ENCODE measurements around the gene TOB1.
"Not testable (repeated sequence)": the region's sequence is repeated elsewhere in the genome, so short reads cannot be mapped to it uniquely, and the experiment has no call there.

The TOB1 gene

GRCh38 chr17:50867363-50868139 lies 1.4 kb upstream of the TOB1 start:
- peak; percentile 97 for DNase-seq

- DNase-seq = peak; percentile 74
Measured at GRCh38 chr17:50866950-50867362, 802 bp upstream of the TOB1 start.

- DNase-seq = no peak
Measured at GRCh38 chr17:50865868-50866260, 290 bp downstream of the TOB1 start.

- DNase-seq = peak; percentile 27
Measured at GRCh38 chr17:50865060-50865867, 890 bp downstream of the TOB1 start.

GRCh38 chr17:50864747-50865059 lies 1.5 kb downstream of the TOB1 start:
- DNase-seq = no peak

DNA sequence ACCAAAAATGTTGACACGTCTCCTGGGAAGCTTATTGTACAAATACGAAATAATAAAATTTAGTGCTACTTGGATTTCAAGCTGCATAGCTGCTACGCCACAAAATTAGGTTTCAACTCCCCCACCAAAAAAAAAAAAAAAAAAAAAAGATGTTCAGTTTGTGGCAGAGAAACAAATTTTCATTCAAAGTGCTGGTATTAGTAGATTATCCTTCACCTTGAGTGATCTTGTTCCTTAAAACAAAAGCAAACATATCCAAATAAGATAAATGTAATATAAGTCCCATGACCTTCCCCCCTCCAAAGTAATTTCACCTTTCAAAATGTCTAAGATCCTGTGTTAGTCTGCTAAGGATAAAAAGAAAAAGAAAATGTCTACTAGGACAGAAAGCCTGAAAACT lies 2.2 kb downstream of the TOB1 start:
- no peak for DNase-seq

DNA sequence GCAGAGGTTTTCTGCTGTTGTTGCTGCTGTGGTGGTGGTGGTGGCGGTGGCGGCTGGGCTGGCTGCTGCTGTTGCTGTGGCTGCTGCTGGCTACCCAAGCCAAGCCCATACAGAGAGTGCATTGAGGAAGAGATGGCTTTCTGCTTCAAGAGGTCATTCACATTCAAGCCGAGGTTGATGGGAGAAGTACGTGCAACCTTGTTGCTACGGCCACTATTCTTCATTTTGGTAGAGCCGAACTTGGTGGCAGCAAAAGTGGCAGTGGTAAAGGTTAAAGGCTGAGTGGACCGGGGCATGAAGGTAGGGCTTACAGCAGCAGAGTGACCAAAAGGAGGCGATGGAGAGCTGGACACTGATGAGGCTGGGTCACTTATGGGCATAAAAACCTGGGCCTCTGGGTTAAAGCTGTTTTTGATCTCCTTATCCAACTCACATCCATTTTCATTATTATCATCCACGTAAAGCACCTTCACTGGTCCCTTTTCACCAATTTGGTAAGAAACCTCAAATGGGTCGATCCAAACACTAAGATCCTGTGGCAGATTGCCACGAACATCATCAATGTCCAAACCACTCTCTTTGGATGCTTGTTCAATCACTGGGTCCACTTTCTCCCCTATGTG lies 2.8 kb downstream of the TOB1 start:
- no peak for DNase-seq

DNA sequence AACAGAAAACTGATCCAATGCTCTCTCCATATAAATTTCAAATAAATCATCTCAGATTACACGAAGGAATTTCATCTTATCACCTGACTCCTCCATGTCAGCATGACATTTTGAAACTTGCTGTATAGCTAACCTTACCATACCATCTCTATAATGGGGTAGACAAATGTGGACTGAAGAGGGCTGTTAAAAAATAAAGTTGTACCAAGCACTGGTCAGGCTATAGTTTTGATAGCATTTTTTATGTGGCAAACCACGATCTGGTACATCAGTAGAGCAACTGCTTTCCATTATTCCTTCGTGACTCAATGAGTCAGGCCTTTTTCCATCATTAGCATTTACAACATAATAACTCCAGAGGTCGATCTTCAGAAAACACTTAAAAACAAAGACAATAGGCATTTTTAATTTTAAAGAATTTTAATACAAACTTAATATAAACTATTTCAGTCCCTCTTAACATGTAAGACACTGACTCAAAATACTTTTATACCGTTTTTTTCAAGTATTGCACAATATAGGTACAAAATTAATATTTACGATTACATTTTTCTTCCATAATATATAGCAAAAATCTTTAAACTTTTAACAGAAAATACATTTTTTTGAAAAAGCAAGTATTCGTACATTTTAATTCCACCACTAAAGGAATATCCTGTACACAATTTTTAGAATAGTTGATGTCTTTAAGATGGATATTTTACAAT lies 4.2 kb downstream of the TOB1 start:
- no peak for DNase-seq

GRCh38 chr17:50861334-50861676 lies 4.8 kb downstream of the TOB1 start:
- no peak for DNase-seq

- not testable (repeated sequence) for DNase-seq
Measured at GRCh38 chr17:50859727-50860126, 6.4 kb downstream of the TOB1 start.

GRCh38 chr17:50858486-50859225 lies 7.5 kb downstream of the TOB1 start:
- no peak for DNase-seq

GRCh38 chr17:50856431-50856830 lies 9.7 kb downstream of the TOB1 start:
- no peak for DNase-seq

DNA sequence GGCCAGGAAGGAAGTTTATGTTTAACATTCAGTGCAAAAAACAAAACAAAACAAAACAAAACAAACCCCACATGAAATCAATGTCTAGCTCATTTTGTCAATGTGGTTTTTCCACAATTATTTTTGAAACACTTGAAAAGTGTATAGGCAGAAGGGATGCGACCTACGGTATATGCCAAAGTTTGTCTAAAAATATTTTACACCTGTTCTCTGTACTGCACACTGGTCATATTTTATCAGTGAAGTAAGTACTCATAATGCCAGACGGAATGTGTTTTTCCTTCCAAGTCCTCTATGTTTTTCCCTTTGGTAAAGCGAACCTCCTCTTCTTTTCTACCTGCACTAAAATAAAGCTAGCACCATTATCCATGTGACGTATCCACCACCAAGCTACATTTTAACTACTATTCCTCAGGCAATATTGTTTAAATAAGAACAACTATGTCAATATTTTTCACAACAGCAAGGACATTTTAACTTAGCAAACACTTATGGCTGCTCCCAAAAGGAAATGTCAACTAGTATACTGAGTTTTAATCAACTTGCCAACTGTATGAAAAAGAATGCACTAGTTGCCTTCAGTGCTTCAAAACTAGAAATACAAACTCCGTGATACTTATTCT lies 10.3 kb downstream of the TOB1 start:
- DNase-seq = no peak

- no peak for DNase-seq
Measured at GRCh38 chr17:50853781-50854180, 12.4 kb downstream of the TOB1 start.

GRCh38 chr17:50853015-50853615 lies 13.0 kb downstream of the TOB1 start:
- no peak for DNase-seq

DNA sequence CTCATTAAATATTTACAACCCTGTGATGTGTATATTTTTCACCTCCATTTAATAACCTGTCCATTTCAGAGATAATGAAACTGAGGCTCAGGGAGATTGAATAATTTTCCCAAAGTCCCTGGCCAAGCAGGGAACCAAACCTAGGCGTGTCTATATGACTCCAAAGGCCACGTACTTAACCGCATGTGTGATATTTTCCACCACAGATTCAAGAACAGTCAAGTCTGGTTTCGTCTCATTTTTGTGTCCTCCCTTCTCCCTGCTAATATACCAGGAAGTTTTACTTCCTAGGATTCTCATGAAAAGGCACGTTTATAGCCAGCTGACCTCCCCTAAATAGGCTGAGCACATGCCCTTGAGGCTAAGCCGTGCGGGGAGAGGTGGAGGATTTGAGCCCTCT lies 15.5 kb downstream of the TOB1 start:
- DNase-seq = no peak

DNA sequence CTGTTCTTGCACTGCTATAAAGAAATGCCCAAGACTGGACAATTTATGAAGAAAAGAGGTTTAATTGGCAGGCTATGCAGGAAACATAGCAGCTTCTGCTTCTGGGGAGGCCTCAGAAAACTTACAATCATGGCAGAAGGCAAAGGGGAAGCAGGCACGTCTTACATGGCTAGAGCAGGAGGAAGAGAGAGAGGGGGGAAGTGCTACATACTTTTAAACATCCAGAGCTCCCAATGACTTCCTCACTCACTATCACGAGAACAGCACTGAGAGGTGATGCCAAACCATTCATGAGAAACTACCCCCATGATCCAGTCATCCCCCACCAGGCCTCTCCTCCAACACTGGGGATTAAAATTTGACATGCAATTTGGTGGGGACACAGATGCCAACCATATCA lies 17.4 kb downstream of the TOB1 start:
- DNase-seq = no peak

- DNase-seq = no peak
Measured at GRCh38 chr17:50848039-50848438, 18.1 kb downstream of the TOB1 start.

- DNase-seq = no peak
Measured at GRCh38 chr17:50847566-50847965, 18.6 kb downstream of the TOB1 start.

- no peak for DNase-seq
Measured at GRCh38 chr17:50845240-50846147, 20.7 kb downstream of the TOB1 start.

All from DMS 273 treated with DMSO at 0.1 percent for 48 hours (cell line).